Psoas muscle (tissue), 8 donors: ENCODE measurements around the gene LMOD2. TPM values are rescaled to one million over a fixed set of nuclear protein-coding genes. Genes with fewer than 3 reads are reported as not detected.
"Not testable (repeated sequence)": the region's sequence is repeated elsewhere in the genome, so short reads cannot be mapped to it uniquely, and the experiment has no call there.

ENCODE experiments used
- ATAC-seq, 4 donors: fragments of 200-7000 bp; cut with Tn5 transposase; one replicate each; pipeline ENCODE4 v1.9.1; 2020; ENCODE audit warnings: moderate library complexity in 3 of 4, mild to moderate bottlenecking in 2 of 4
- DNase-seq, 2 donors: peaks; one replicate each; pipeline ENCODE4 v3.0.0-alpha.2; 2020
- H3K27ac ChIP-seq: fragments of 200-600 bp; one replicate; pipeline ENCODE4 v1.8.0; 2022
- H3K27me3 ChIP-seq, 3 donors: fragments of 200-600 bp in 1 of 3; one replicate each; pipeline versions ENCODE4 v1.6.1 to v1.8.0; 2013 to 2022; ENCODE audit warnings: low read length in 2 of 3, mild to moderate bottlenecking in 2 of 3, moderate library complexity in 1 of 3; ENCODE audit not compliant: insufficient read depth in 3 of 3
- H3K36me3 ChIP-seq, 2 donors: fragments of 200-600 bp in 1 of 2; one replicate each; pipeline versions ENCODE4 v1.6.1 to v1.8.0; 2013 to 2022; ENCODE audit warnings: low read depth in 1 of 2, mild to moderate bottlenecking in 1 of 2, moderate library complexity in 1 of 2; ENCODE audit not compliant: insufficient read depth in 1 of 2
- H3K4me1 ChIP-seq: fragments of 200-600 bp; one replicate; pipeline ENCODE4 v1.8.0; 2022
- H3K4me3 ChIP-seq: fragments of 200-600 bp; one replicate; pipeline ENCODE4 v1.8.0; 2022; ENCODE audit warnings: mild to moderate bottlenecking
- H3K9me3 ChIP-seq: fragments of 200-600 bp; one replicate; pipeline ENCODE4 v1.8.0; 2022
- WGBS, 3 donors: extraction: QIAGEN DNeasy Blood & Tissue Kit; methylation state at CpG; one replicate each; pipeline versions ENCODE4 v1.1.6 to v1.1.7; 2013; 5-methylcytosine and 5-hydroxymethylcytosine counted together
- intact Hi-C, 2 donors: fragments of 100-400 bp; cut with DNase I; formaldehyde crosslinking; loops; one replicate each; pipeline versions ENCODE4 v1.11.0 to v1.14.2; 2022
- polyA plus RNA-seq, 3 donors: library from polyadenylated mRNA; stranded (reverse); fragments of 200-250 nt; gene quantifications; one replicate each; pipeline ENCODE4 v1.2.3, GENCODE V29; 2013
- total RNA-seq, 4 donors: library from RNA; stranded (reverse); fragmentation: NEBNext Ultra II Directional in 2 of 4; extraction: Animal tissue kit (Norgen Biotek cat#: 25700) in 2 of 4; gene quantifications; one replicate each; pipeline versions ENCODE4 v1.2.1 to v1.2.4, GENCODE V29; 2021 to 2023
- TF ChIP-seq, protein P1 (sequence below): fragments of 200-600 bp; IDR thresholded peaks from one replicate; pipeline ENCODE4 v1.8.0; 2022; ENCODE audit warnings: antibody characterized with exemption
- donor health status: healthy with polysubstance abuse.
- donor health status: DM: no; HTN: no; CAD: no; lungs with moderate emphysema.
- donor health status: Bipolar disorder and iron deficiency.
- donor health status: healthy.
- donor health status: DM: yes; HTN: yes; CAD: no.
- donor health status: DM: no; HTN: no; CAD: no.
- donor health status: DM: no; HTN: no; CAD: no.
- donor health status: DM: yes; HTN: yes; CAD: no.

The LMOD2 gene
- total and polyA plus RNA-seq, 7 donors: 6.9 to 1,114 (median 383) TPM

DNA sequence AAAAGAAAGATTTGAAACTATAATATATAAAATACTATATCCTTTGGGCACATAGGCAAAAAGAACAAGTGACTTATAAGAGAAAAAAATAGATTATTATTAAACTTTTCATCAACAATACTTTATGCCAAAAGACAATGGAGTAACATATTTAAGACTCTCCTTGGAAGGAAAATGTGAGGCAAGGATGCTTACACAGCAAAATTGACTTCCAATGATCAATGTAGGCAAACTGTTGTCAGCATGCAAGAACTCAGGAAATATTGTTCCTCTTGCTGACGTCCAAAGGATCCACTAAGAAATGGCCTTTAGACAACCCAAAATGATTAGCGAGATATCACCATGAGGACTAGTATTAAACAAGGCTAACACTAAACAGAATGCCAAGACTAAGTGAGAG lies 22.9 kb upstream of the LMOD2 start:
- intact Hi-C loops: loop anchor here in 1 of 2 donors (5.0 to 10.0 kb wide), 2 partner anchors 51 to 52 kb away; no protein-coding TSS in a partner anchor
- peaks cover 64% of the 10 kb centered on the region for H3K4me1 ChIP-seq
- DNase-seq: no peak
- H3K27ac ChIP-seq: peak overlapping the region; percentile 31
- ATAC-seq: no peak
- no peak overlapping the region for H3K4me3 ChIP-seq
- H3K27me3 ChIP-seq: no peaks in the 10 kb centered on the region
- WGBS, 3 donors: 80 to 83% (median 82%) methylated on average over 2 of the region's 2 CpGs
- TF ChIP-seq, protein P1, sequence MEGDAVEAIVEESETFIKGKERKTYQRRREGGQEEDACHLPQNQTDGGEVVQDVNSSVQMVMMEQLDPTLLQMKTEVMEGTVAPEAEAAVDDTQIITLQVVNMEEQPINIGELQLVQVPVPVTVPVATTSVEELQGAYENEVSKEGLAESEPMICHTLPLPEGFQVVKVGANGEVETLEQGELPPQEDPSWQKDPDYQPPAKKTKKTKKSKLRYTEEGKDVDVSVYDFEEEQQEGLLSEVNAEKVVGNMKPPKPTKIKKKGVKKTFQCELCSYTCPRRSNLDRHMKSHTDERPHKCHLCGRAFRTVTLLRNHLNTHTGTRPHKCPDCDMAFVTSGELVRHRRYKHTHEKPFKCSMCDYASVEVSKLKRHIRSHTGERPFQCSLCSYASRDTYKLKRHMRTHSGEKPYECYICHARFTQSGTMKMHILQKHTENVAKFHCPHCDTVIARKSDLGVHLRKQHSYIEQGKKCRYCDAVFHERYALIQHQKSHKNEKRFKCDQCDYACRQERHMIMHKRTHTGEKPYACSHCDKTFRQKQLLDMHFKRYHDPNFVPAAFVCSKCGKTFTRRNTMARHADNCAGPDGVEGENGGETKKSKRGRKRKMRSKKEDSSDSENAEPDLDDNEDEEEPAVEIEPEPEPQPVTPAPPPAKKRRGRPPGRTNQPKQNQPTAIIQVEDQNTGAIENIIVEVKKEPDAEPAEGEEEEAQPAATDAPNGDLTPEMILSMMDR: no peak
- no peaks in the 10 kb centered on the region for H3K9me3 ChIP-seq
- no peaks in the 10 kb centered on the region for H3K36me3 ChIP-seq

DNA sequence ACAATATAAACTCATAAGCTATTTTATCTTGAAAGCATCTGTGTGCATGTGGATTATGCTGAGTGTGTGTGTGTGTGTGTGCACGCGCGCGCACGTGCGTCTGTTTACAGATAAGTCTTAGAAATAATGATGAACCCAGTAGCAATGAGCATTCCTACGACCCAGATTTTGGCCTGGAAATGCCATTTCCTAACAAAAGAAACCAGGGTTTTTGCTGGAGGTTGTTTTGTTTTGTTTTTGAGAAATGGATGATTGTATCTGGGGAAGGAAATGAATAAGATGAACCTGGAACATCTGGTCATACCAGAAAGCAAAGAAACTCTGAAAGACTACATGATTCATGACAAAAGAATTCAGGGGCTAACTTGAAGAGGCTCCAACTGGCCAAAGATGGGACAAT lies 22.1 kb upstream of the LMOD2 start:
- TF ChIP-seq, protein P1: no peak
- peak overlapping the region; percentile 31 for H3K27ac ChIP-seq
- intact Hi-C loops: loop anchor here in 1 of 2 donors (5.0 to 10.0 kb wide), 2 partner anchors 51 kb away; no protein-coding TSS in a partner anchor
- ATAC-seq: no peak
- DNase-seq: no peak
- H3K4me1 ChIP-seq: peaks cover 67% of the 10 kb centered on the region
- no peaks in the 10 kb centered on the region for H3K27me3 ChIP-seq
- H3K4me3 ChIP-seq: no peak overlapping the region
- no peaks in the 10 kb centered on the region for H3K9me3 ChIP-seq
- 76 to 78% (median 77%) methylated on average over 7 of the region's 7 CpGs for WGBS, 3 donors
- H3K36me3 ChIP-seq: no peaks in the 10 kb centered on the region

DNA sequence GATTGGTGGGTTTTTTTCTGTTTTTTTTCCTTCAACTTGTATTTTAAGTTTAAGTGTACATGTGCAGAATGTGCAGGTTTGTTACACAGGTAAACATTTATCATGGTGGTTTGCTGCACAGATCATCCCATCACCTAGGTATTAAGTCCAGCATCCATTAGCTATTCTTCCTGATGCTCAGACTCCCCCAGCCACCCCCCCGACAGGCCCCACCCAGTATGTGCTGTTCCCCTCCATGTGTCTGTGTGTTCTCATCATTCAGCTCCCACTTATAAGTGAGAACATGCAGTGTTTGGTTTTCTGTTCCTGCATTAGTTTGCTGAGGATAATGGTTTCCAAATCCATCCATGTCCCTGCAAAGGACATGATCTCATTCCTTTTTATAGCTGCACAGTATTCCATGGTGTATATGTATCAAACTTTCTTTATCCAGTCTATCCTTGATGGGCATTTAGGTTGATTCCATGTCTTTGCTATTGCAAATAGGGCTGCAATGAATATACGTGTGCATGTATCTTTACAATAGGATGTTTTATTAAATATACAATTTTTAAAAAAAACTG lies 21.6 kb upstream of the LMOD2 start:
- intact Hi-C loops: loop anchor here (2.0 to 10.0 kb wide), 3 partner anchors 51 to 69 kb away; no protein-coding TSS in a partner anchor
- peaks cover 63% of the 10 kb centered on the region for H3K4me1 ChIP-seq
- H3K27ac ChIP-seq: peak overlapping the region; percentile 69
- not testable (repeated sequence) for H3K9me3 ChIP-seq, H3K27me3 ChIP-seq, DNase-seq, H3K4me3 ChIP-seq, H3K36me3 ChIP-seq
- WGBS, 3 donors: 68 to 95% (median 85%) methylated on average over 2 of the region's 2 CpGs
- peak in 1 of 4 donors; percentile 61 for ATAC-seq

- H3K27ac ChIP-seq: peak overlapping the region; percentile 69
- peaks cover 50% of the 10 kb centered on the region for H3K4me1 ChIP-seq
- H3K9me3 ChIP-seq: no peaks in the 10 kb centered on the region
- no peaks in the 10 kb centered on the region for H3K27me3 ChIP-seq
- peak; percentile 54 to 84 (median 72) for ATAC-seq
- 44 to 49% (median 46%) methylated on average over 4 of the region's 4 CpGs for WGBS, 3 donors
- intact Hi-C loops: loop anchor here (2.0 to 10.0 kb wide), 6 partner anchors 33 to 67 kb away; partner anchors contain the start of gene ASB15 (in 1 of the 2)
- no peaks in the 10 kb centered on the region for H3K36me3 ChIP-seq
- no peak overlapping the region for H3K4me3 ChIP-seq
- TF ChIP-seq, protein P1: peak; percentile 75
- DNase-seq: no peak
These were observed 19.9 kb upstream of the LMOD2 start for GRCh38 chr7:123635551-123636359.

DNA sequence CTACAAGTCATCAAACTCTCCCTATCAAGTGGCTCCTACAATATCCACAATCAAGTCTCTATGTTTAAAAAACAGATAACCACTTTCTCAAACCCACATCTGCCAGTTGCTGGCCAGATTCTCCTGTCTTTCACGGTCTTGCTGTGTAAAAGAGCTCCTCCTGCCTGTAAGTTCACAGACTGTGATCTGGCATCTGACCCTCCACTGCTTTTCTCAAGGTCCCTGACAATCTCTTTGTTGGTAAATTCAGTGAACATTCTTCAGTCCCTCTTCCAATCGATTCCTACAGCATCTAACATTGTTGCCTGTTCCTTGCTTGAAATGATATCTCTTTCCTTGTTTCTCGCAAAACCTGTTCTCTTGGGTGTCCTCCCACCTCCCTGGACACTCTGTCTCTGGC lies 18.5 kb upstream of the LMOD2 start:
- peak in 1 of 4 donors; percentile 31 for ATAC-seq
- 29 to 48% (median 38%) methylated on average over 3 of the region's 3 CpGs for WGBS, 3 donors
- Histone ChIP-seq H3K27ac (peak overlapping the region; percentile 69), H3K27me3 (no peaks in the 10 kb centered on the region), H3K4me3 (peak overlapping the region; percentile 15), H3K36me3 (no peaks in the 10 kb centered on the region), H3K4me1 (peaks cover 58% of the 10 kb centered on the region), H3K9me3 (no peaks in the 10 kb centered on the region)
- TF ChIP-seq, protein P1: peak; percentile 20
- DNase-seq: no peak
- intact Hi-C loops: loop anchor here (5.0 to 10.0 kb wide), 5 partner anchors 35 to 65 kb away; partner anchors contain the start of gene ASB15 (in 1 of the 2)
